Testis (tissue), 3 donors: ENCODE measurements around the gene KCNA2. TPM values are rescaled to one million over a fixed set of nuclear protein-coding genes. Genes with fewer than 3 reads are reported as not detected.

Experiments used
- DNase-seq: peaks from one replicate; pipeline ENCODE4 v3.0.0-alpha.2; 2019
- H3K27ac ChIP-seq, 2 donors: fragments of 200-600 bp; sonication (generic); one replicate each; pipeline ENCODE4 v1.5.1; 2019
- H3K27me3 ChIP-seq: fragments of 200-600 bp; sonication (generic); one replicate; pipeline ENCODE4 v1.5.1; 2019
- H3K36me3 ChIP-seq: fragments of 200-600 bp; sonication (generic); one replicate; pipeline ENCODE4 v1.5.1; 2017; ENCODE audit warnings: low read depth; ENCODE audit errors: missing control alignments
- H3K4me1 ChIP-seq: fragments of 200-600 bp; sonication (generic); one replicate; pipeline ENCODE4 v1.5.1; 2019
- H3K4me3 ChIP-seq, 2 donors: fragments of 200-600 bp; sonication (generic); one replicate each; pipeline ENCODE4 v1.5.1; 2017 to 2019
- H3K9me3 ChIP-seq: fragments of 200-600 bp; sonication (generic); one replicate; pipeline ENCODE4 v1.5.1; 2017
- CTCF ChIP-seq, 3 experiments: fragments of 450-650 bp in 2 of 3; fragments of 200-600 bp in 1 of 3; sonication (generic) in 1 of 3; IDR thresholded peaks; one replicate each; pipeline ENCODE4 v1.5.1; 2016 to 2019; ENCODE audit warnings: antibody characterized with exemption in 3 of 3, mild to moderate bottlenecking in 2 of 3, moderate library complexity in 1 of 3
- POLR2A ChIP-seq: fragments of 450-650 bp; IDR thresholded peaks from one replicate; pipeline ENCODE4 v1.6.1; 2017; ENCODE audit warnings: antibody characterized with exemption, mild to moderate bottlenecking, moderate library complexity
- WGBS, 2 donors: methylation state at CpG; one replicate each; pipeline ENCODE4 v1.1.5; 2018; 5-methylcytosine and 5-hydroxymethylcytosine counted together
- intact Hi-C: fragments of 100-400 bp; cut with DNase I; formaldehyde crosslinking; loops from one replicate; pipeline ENCODE4 v1.15.1; 2023; ENCODE audit warnings: low total_unique reads
- polyA plus RNA-seq: library from polyadenylated mRNA; stranded (reverse); fragments of 350-450 nt; fragmentation: Illumina TruSeq; extraction: RNeasy Lipid Tissue Mini Kit (QIAGEN cat#74804); gene quantifications from one replicate; pipeline ENCODE4 v1.2.3, GENCODE V29; 2014; ENCODE audit warnings: low read depth, low replicate concordance; ENCODE audit not compliant: insufficient read depth
- total RNA-seq, 2 donors: library from RNA; depleted of rRNA; stranded (reverse); fragments of >200 nt; gene quantifications; one replicate each; pipeline ENCODE4 v1.2.3, GENCODE V29; 2016

KCNA2 gene
- total and polyA plus RNA-seq, 3 donors from 2014 or later, result 3.7 to 6.1 (median 6.1) TPM

GRCh38 chr1:110638556-110638955, 32.4 kb upstream of the KCNA2 start:
- TF ChIP-seq POLR2A, result no peak
- no peak for TF ChIP-seq CTCF (IDR thresholded peaks at IDR 0.05)
- Histone ChIP-seq H3K27ac (no peak overlapping the region), H3K36me3 (no peaks in the 10 kb centered on the region), H3K27me3 (no peaks in the 10 kb centered on the region), H3K9me3 (no peaks in the 10 kb centered on the region), H3K4me3 (no peak overlapping the region), H3K4me1 (peaks cover 5% of the 10 kb centered on the region)
- intact Hi-C loops, result no loop called here
- no peak for DNase-seq
- WGBS, 2 donors, result 89% methylated on average over 6 of the region's 6 CpGs

GRCh38 chr1:110638058-110638457, 31.9 kb upstream of the KCNA2 start:
- H3K27me3 ChIP-seq, result no peaks in the 10 kb centered on the region
- WGBS, 2 donors, result 64 to 78% methylated on average over 2 of the region's 2 CpGs
- no peaks in the 10 kb centered on the region for H3K9me3 ChIP-seq
- H3K36me3 ChIP-seq, result no peaks in the 10 kb centered on the region
- H3K4me1 ChIP-seq, result peaks cover 5% of the 10 kb centered on the region
- DNase-seq, result no peak
- TF ChIP-seq POLR2A (no peak), CTCF (IDR thresholded peaks at IDR 0.05) (no peak)
- intact Hi-C loops, result no loop called here
- no peak overlapping the region for H3K27ac ChIP-seq
- no peak overlapping the region for H3K4me3 ChIP-seq

- H3K4me1 ChIP-seq, result peaks cover 5% of the 10 kb centered on the region
- TF ChIP-seq POLR2A, result no peak
- TF ChIP-seq CTCF (IDR thresholded peaks at IDR 0.05), result no peak
- H3K9me3 ChIP-seq, result no peaks in the 10 kb centered on the region
- intact Hi-C loops, result no loop called here
- H3K36me3 ChIP-seq, result no peaks in the 10 kb centered on the region
- no peak overlapping the region for H3K27ac ChIP-seq
- no peak for DNase-seq
- H3K4me3 ChIP-seq, result no peak overlapping the region
- H3K27me3 ChIP-seq, result no peaks in the 10 kb centered on the region
- 70 to 78% methylated on average over 3 of the region's 3 CpGs for WGBS, 2 donors
These were observed 31.3 kb upstream of the KCNA2 start for GRCh38 chr1:110637475-110637874.

GRCh38 chr1:110636149-110636935, 30.2 kb upstream of the KCNA2 start:
- no peak for DNase-seq
- intact Hi-C loops, result no loop called here
- Histone ChIP-seq H3K4me1 (peaks cover 5% of the 10 kb centered on the region), H3K4me3 (no peak overlapping the region), H3K27me3 (no peaks in the 10 kb centered on the region), H3K9me3 (no peaks in the 10 kb centered on the region), H3K27ac (no peak overlapping the region), H3K36me3 (no peaks in the 10 kb centered on the region)
- 88 to 89% methylated on average over 4 of the region's 4 CpGs for WGBS, 2 donors
- TF ChIP-seq POLR2A (no peak), CTCF (IDR thresholded peaks at IDR 0.05) (no peak)

- TF ChIP-seq POLR2A, result no peak
- TF ChIP-seq CTCF (IDR thresholded peaks at IDR 0.05), result no peak
- WGBS, 2 donors, result 90 to 92% methylated on average over 2 of the region's 2 CpGs
- Histone ChIP-seq H3K27me3 (no peaks in the 10 kb centered on the region), H3K4me3 (no peak overlapping the region), H3K9me3 (no peaks in the 10 kb centered on the region), H3K4me1 (peaks cover 5% of the 10 kb centered on the region), H3K27ac (no peak overlapping the region), H3K36me3 (no peaks in the 10 kb centered on the region)
- no peak for DNase-seq
- intact Hi-C loops, result no loop called here
These were observed 29.3 kb upstream of the KCNA2 start for GRCh38 chr1:110635434-110635833.
